ENCODE measurements around the gene VAV2.
"Not testable (repeated sequence)": the region's sequence is repeated elsewhere in the genome, so short reads cannot be mapped to it uniquely, and the experiment has no call there.

The VAV2 gene

DNA sequence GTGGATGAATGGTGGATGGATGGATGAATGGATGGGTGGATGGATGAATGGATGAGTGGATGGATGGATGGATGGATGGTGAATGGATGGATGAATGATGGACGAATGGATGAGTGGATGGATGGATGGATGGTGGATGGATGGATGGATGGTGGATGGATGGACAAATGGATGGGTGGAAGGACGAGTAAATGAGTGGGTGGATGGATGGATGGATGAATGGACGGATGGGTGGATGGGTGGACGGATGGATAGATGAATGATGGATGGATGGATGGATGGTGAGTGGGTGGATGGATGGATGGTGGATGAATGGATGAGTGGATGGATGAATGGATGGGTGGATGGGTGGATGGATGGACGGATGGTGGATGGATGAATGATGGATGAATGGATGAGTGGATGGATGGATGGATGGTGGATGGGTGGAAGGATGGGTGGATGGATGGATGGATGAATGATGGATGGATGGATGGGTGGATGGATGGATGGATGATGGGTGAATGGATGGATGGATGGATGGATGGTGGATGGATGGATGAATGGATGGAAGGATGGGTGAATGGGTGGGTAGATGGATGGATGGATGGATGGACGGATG, 58.6 kb downstream of the VAV2 start:
- DNase-seq, result no peak

- no peak for DNase-seq
Measured at GRCh38 chr9:133932633-133933032, 59.5 kb downstream of the VAV2 start.

- no peak for DNase-seq
Measured at GRCh38 chr9:133932181-133932580, 59.9 kb downstream of the VAV2 start.

DNA sequence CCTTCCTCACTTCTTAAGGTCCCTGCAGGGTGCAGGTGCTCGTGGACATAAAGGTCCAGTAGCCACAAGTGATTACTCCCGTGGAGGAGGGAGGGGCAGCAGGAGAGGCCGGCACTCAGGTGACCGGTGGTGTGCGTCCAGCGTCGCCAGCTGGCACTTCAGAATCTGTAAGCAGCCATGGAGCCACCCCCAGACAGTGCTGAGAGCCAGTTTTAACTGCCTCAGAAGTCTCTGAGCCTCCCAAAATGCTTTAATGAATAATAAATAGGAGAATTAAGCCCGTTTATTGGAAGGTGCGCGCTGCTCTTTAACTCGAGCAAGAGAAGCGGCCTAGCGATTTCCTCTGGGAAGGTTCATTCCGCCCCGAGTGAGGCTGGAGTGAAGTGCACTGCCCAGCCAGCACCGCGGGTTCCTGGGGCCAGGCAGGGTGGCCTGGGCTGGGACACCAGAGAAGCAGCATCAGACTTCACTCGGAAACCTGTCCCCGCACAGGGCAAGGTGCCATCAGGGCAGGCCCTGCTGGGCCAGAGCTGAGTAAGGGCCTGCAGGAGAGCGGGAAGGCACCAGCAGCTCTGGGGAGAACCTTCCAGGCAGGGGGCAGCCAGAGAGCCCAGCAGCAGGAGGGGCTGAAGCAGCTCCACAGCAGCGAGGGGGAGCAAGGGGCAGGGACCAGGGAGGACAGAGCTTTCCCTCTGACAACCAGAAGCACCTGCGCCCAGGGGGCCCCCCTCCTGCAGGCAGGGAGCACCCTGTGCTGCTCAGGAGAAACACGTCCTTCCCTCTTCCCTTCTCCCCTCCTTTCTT, 61.2 kb downstream of the VAV2 start:
- DNase-seq, result no peak

DNA sequence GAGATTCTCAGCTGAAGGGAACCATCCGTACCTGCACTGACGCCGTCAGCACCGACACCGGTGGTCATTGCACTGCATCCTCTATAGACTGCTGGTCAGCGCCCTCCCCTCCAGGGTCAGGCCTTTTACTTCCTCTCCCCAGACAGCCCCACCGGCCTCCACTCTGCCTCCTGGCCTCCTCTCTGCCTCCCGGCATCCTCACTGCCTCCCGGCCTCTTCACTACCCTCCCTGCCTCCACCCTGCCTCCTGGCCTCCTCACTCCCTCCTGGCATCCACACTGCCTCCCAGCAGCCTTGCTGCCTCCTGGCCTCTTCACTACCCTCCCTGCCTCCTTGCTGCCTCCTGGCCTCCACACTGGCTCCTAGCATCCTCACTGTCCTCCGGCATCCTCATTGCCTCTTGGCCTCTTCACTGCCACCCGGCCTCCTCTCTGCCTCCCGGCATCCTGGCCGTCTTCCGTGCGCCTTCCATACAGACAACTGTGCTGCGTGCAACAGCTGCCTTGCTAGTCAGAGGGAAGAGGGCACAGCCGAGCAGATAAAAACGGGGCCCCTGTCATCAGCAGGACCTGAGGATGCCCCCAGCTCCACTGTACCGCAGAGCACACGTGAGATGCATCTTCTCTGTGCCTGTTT, 62.0 kb downstream of the VAV2 start:
- DNase-seq, result no peak

DNA sequence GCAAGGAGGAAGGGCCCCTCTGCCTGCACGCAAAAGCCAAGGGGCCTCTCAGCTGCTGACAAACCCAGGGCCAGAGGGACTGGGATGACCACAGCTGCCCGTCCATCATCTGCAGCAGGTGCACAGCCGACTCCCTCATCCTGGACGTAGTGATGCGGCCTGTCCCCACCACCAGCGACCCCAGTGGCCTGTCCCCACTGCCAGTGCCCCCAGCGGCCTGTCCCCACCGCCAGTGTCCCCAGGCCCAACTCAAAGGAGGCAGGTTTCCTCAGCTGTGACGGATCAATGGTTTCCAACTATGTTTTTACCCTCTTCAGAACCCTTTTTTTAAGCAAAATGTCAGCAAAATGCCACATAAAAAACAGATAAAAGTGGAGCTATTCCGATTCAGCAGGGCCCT, 62.5 kb downstream of the VAV2 start:
- DNase-seq, result no peak

GRCh38 chr9:133928248-133928764, 63.8 kb downstream of the VAV2 start:
- no peak for DNase-seq

DNA sequence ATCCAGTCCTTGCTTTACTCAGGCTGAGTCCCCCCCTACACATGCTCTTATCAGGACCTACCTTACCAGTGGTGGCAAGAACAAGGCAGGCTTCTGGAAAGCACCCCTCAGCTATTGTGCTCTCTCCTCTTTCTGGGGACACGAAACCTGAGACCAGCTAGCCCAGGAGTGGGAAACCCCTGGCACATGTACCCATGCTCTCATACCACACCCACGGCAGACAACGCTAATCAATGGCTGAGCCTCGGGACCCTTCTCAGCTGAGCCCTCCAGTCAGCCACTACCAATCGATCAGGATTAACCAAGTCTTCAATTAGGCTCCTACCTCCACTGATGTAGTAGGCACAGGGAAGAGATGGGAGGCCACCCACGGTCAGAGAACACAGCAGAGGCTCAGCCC, 65.1 kb downstream of the VAV2 start:
- DNase-seq, result no peak

DNA sequence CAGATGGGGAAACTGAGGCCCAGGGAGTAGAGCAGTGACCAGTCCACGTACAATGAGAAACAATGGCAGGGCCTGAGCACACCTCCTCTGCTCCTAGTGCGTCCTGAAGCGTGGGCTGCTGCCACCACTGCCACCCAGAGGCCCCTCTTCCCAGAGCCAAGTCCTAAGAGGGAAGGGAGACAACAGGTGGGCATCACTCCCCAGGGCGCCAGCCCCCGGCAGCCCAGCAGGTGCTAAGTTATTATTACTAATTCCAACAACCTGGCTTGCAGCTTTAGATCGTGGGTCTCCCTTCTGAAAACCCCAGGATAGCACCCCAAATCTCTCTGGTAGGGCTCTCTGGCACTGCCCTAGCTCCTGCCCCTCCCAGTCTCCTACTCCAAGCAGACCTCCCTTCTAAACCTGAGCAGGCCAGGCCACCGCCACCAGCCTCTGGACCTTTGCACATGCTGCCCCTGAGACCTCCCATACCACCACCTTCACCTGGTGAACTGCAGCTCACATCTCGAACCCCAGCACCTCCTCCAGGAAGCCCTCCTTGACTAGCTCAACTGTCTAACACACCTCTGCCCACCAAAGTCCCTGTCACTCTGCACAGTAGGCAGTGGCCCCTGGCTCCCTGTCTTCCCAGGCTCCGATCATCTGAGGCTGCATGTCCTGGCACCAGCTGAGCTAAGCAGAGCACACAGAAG, 65.8 kb downstream of the VAV2 start:
- no peak for DNase-seq

DNA sequence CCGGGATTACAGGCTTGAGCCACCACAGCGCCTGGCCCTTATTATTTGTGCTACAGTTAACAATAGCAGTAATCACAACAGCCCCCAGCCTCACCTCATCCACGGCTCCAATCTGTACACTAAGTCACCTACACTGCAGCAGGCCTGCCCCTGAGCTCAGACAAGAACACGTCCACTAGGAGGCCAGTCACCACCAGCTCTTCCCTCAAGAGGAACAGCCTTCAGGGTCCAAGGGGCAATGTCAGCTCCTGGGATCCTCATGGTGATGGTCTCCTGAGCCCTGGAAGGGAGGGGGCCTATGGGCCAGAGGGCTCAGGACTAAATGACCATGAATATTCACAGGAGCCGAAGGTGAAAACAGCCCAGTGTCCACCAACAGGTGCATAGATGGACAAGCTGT, 67.7 kb downstream of the VAV2 start:
- no peak for DNase-seq

- DNase-seq, result not testable (repeated sequence)
Measured at GRCh38 chr9:133923608-133924007, 68.5 kb downstream of the VAV2 start.

DNA sequence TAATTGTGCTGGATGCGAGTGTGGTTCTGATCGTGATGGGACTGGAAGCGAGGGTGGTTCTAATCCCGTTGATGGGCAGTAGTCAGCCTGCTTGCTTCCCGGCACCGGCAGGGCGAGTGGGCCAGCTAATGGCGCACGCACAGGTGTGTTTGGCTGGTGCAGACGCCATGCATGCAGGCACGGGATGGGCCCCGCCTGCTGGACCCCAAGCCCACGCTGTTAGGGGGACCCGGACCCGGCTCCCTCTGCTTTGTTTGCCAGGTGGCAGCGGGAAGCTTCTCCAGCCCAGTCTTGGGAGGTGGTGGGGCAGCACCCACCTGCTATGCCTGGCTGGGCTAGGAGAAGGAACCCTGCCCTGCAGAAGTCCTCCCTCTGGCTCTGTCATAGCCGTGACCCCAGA, 70.3 kb downstream of the VAV2 start:
- DNase-seq, result no peak

DNA sequence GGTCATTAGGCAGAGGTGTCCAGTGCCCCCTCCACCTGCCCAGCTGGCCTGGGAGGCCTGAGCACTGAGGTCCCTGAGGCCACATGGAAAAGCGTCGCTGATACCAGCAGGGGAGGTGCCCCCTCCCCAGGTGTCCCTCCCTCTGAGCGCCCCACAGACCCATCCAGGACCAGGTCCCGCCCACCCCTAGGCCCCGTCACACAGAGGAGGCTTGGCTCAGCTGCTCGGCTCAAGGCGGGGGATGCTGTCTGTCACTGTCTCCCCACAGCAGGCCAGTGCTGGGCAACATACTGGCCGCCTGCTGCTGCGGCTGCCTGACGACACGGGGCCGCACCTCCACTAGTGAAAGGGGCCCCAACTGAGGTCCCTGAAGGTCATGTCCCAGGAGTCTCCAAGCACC, 71.7 kb downstream of the VAV2 start:
- DNase-seq, result no peak

GRCh38 chr9:133919253-133920115, 72.6 kb downstream of the VAV2 start:
- DNase-seq, result no peak

GRCh38 chr9:133918111-133918813, 73.9 kb downstream of the VAV2 start:
- DNase-seq, result no peak

DNA sequence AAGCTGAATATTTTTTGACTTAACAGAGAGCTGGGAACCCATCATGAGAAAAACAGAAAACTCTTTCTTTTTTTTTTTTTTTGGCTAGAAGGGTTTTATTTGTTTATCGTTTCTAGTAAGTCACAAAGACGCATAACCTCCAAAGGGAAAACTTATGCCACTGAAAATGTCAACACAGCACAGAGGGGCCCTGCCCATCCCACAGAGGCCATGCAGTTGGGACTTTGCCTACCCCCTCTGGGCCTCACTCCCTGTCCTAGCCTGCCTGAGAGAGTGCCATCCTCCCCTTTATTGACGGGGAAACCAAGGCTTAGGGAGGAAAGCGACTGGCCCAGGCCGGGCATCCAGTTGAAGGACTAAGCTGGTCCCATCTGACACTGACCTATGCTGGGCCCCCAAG, 74.7 kb downstream of the VAV2 start:
- DNase-seq, result no peak

DNA sequence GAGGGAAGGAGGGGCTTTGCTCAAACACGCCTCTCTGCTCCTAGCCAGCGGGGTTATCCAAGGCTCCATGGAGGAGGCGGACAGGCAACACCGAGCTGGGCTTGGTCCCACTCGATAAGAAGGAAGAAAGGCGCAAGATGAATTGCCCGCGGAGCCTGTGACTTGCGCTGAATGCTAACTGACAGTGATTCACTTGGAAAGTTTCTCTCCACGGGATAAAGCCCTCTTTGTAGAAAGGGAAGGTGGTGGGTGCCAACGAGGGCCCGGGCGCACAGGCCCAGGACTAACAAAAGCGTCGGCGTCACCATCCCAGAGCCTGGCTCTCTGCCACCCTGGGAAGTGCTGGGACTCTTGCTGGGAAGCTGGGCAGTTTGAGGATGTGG, 76.0 kb downstream of the VAV2 start:
- no peak for DNase-seq

GRCh38 chr9:133915534-133916158, 76.5 kb downstream of the VAV2 start:
- no peak for DNase-seq

GRCh38 chr9:133914442-133915342, 77.4 kb downstream of the VAV2 start:
- no peak for DNase-seq

Measured in stimulated activated CD4-positive, alpha-beta T cell treated with anti-CD3 and anti-CD28 coated beads, Interleukin-2, amount 100 ng/mL, for 24 hours (primary cell).